Smooth muscle cell of the pulmonary artery (primary cell): ENCODE data around the gene VCX3A. TPM values are rescaled to one million over a fixed set of nuclear protein-coding genes. Genes with fewer than 3 reads are reported as not detected.

Source experiments
- total RNA-seq: library from RNA; depleted of rRNA; stranded (reverse); fragments of >200 nt; gene quantifications from 2 replicates; pipeline ENCODE4 v1.2.3, GENCODE V29; 2014

Gene VCX3A
- total RNA-seq, result not detected in 2 replicates

DNA sequence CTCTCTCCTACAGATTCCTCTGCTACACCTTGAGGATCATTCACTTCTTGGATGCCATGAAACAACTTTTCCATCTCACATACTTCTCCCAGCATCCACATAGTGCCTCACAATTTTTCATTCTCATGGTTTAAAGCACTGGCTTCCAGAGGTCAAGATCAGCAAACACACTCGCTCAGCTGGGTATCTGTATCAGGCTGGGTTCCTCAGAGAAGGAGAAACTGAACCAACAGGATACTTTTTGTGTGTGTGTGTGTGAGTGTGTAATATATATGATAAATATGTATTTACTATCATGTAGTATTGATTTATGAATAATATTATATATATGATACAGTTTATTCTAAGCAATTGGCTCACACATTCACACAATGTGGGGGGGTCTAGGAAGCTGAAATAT lies at the start of gene VCX3A:
TSS of gene VCX3A (minus strand) at position 101 of the 400 bp plus-strand sequence. CDS start 621 bp downstream, outside the sequence.

